Endothelial cell (in vitro differentiated cells): ENCODE measurements around the gene KRTAP10-7. TPM values are rescaled to one million over a fixed set of nuclear protein-coding genes. Genes with fewer than 3 reads are reported as not detected.
A peak's percentile ranks its signal among the peaks of the same experiment; 100 is the strongest.
"Not testable (repeated sequence)": the region's sequence is repeated elsewhere in the genome, so short reads cannot be mapped to it uniquely, and the experiment has no call there.

ENCODE experiments used
- DNase-seq: peaks from one replicate; pipeline ENCODE4 v3.0.0; 2021; ENCODE audit warnings: low spot score
- H3K27ac Mint-ChIP-seq: one replicate; pipeline ENCODE4 v1.8.0; 2021; ENCODE audit warnings: mixed read lengths, inconsistent platforms; ENCODE audit not compliant: unreplicated experiment
- H3K27me3 Mint-ChIP-seq: one replicate; pipeline ENCODE4 v1.8.0; 2021; ENCODE audit warnings: mild to moderate bottlenecking, moderate library complexity, mixed read lengths, inconsistent platforms; ENCODE audit not compliant: unreplicated experiment
- H3K36me3 Mint-ChIP-seq: one replicate; pipeline ENCODE4 v1.8.0; 2021; ENCODE audit warnings: mild to moderate bottlenecking, low read depth, mixed read lengths, inconsistent platforms; ENCODE audit not compliant: unreplicated experiment
- H3K4me1 Mint-ChIP-seq: one replicate; pipeline ENCODE4 v1.8.0; 2021; ENCODE audit warnings: mild to moderate bottlenecking, mixed read lengths, inconsistent platforms; ENCODE audit not compliant: unreplicated experiment
- H3K4me3 Mint-ChIP-seq: one replicate; pipeline ENCODE4 v1.8.0; 2021; ENCODE audit warnings: mild to moderate bottlenecking, mixed read lengths, inconsistent platforms; ENCODE audit not compliant: unreplicated experiment
- H3K9me3 Mint-ChIP-seq: one replicate; pipeline ENCODE4 v1.8.0; 2021; ENCODE audit warnings: mixed read lengths, inconsistent platforms; ENCODE audit not compliant: unreplicated experiment
- total RNA-seq: library from RNA; stranded (reverse); fragmentation: NEBNext Ultra II Directional; extraction: Animal tissue kit (Norgen Biotek cat#: 25700); gene quantifications from one replicate; pipeline ENCODE4 v1.2.1, GENCODE V29; 2021; ENCODE audit not compliant: unreplicated experiment
- TF ChIP-seq, protein P1 (sequence below): fragments of 200-600 bp; sonication (generic); IDR thresholded peaks from one replicate; pipeline ENCODE4 v1.5.0; 2021; ENCODE audit warnings: antibody characterized with exemption; ENCODE audit not compliant: unreplicated experiment

KRTAP10-7 gene
- total RNA-seq, 1 donor from 2014 or later = not detected

DNA sequence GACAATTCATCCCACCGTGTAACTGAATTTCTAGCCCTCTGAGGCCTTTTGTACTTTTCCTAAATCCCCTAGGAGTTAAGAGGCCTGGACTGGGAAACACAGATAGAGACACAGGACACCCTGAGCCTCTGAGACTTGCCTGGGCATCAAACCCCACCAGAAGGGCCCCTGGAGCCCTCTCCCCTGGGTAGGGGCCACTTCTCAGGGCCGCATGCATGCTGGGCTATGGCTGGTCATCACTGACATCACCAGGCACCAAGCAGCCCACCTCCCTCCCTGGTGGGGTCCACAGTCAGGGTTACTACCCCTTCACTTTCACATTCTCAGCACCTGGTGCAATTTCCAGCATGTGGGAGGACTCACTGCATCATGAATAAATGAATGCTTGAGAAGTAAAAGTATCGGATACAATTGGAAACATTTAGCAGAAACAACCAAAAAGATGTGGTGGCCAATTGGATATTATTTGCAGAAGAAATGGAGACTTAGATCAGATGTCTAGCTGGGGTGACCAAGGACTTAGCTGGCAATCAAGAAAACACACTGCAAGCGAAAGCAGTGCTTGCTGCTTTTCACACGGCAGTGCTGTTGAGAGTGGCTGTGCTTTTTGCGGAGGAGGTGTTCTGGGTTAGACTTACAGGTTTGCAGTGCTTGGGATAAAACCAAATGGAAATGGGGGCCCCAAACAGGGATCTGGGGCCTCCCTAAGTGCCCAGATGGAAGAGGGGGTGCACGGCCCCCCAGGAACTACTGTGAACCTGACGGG, 950 bp upstream of the KRTAP10-7 start:
- H3K27me3 Mint-ChIP-seq = peaks cover 7% of the 10 kb centered on the region
- H3K36me3 Mint-ChIP-seq = no peaks in the 10 kb centered on the region
- TF ChIP-seq, protein P1, sequence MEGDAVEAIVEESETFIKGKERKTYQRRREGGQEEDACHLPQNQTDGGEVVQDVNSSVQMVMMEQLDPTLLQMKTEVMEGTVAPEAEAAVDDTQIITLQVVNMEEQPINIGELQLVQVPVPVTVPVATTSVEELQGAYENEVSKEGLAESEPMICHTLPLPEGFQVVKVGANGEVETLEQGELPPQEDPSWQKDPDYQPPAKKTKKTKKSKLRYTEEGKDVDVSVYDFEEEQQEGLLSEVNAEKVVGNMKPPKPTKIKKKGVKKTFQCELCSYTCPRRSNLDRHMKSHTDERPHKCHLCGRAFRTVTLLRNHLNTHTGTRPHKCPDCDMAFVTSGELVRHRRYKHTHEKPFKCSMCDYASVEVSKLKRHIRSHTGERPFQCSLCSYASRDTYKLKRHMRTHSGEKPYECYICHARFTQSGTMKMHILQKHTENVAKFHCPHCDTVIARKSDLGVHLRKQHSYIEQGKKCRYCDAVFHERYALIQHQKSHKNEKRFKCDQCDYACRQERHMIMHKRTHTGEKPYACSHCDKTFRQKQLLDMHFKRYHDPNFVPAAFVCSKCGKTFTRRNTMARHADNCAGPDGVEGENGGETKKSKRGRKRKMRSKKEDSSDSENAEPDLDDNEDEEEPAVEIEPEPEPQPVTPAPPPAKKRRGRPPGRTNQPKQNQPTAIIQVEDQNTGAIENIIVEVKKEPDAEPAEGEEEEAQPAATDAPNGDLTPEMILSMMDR = no peak
- H3K9me3 Mint-ChIP-seq = no peaks in the 10 kb centered on the region
- H3K4me1 Mint-ChIP-seq = peaks cover 3% of the 10 kb centered on the region
- no peak overlapping the region for H3K4me3 Mint-ChIP-seq
- DNase-seq = no peak
- peak overlapping the region; percentile 57 for H3K27ac Mint-ChIP-seq

DNA sequence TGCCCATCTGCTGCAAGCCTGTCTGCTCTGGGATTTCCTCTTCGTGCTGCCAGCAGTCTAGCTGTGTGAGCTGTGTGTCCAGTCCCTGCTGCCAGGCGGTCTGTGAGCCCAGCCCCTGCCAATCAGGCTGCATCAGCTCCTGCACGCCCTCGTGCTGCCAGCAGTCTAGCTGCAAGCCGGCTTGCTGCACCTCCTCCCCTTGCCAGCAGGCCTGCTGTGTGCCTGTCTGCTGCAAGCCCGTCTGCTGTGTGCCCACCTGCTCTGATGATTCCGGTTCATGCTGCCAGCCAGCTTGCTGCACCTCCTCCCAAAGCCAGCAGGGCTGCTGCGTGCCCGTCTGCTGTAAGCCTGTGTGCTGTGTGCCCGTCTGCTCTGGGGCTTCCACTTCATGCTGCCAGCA, 694 bp downstream of the KRTAP10-7 start:
- H3K4me3 Mint-ChIP-seq, H3K4me1 Mint-ChIP-seq, H3K27ac Mint-ChIP-seq, H3K36me3 Mint-ChIP-seq, H3K27me3 Mint-ChIP-seq, H3K9me3 Mint-ChIP-seq, DNase-seq: not testable (repeated sequence)

DNA sequence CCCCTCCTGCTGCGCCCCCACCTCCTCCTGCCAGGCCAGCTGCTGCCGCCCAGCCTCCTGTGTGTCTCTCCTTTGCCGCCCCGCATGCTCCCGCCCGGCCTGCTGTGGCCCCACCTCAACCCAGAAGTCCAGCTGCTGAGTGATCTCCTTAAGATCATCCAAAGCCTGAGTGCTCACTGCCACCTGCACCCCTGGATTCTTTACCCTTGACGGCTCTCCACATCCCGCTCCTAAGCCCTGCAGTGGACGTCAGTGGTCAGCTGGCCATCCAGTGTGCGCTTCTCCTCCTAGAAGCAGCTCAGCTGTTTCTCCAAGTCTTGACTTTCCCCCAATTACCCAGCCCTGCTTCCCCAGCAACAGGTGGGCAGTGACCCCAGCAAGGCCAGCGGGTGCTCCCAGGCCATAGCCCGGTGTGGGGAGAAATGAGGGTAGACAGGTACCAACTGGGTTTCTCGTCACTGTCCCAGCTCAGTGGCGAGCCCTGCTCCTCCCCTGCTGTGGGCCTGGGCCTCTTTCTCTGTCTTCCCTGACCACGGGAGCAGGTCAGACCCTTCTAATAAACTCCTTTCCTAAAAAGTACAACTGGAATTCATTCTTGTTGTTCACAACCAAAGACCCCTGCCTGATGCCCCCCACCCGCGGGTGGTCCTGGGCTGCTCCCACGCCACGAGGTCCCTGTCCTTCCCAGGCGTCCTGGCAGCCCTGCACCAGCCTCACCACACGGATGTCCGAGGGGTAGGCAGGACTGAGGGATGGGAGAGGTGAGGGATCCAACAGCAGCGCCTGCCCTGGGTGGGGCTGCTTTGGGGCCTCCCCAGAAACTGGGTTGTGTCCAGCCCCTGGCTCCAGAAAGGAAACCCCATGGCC, 1.4 kb downstream of the KRTAP10-7 start:
- no peaks in the 10 kb centered on the region for H3K36me3 Mint-ChIP-seq
- TF ChIP-seq, protein P1 = no peak
- H3K27me3 Mint-ChIP-seq = peaks cover 9% of the 10 kb centered on the region
- no peak overlapping the region for H3K27ac Mint-ChIP-seq
- no peak overlapping the region for H3K4me3 Mint-ChIP-seq
- H3K4me1 Mint-ChIP-seq = peaks cover 3% of the 10 kb centered on the region
- no peaks in the 10 kb centered on the region for H3K9me3 Mint-ChIP-seq
- DNase-seq = no peak

DNA sequence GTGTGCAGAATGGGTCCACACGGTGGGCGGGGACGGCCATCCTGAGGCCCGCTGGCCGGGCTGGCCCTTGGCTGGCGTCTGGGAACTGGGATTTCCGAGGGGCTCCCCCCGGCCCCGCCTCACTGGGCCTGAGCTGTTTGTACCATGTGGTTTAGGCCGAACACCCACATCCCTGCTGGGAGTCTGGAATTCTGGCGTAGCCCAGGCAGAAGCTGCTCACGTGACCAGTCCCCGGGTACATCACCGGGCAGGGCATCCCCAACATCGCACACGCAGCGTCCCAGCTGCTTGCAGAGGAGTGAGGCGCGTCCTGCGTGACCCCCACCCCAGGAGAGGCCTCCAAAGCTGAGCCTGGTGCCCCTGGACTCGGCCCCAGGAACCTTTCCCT, 2.1 kb downstream of the KRTAP10-7 start:
- TF ChIP-seq, protein P1 = no peak
- no peak overlapping the region for H3K27ac Mint-ChIP-seq
- H3K27me3 Mint-ChIP-seq = peaks cover 9% of the 10 kb centered on the region
- DNase-seq = no peak
- H3K4me3 Mint-ChIP-seq = no peak overlapping the region
- no peaks in the 10 kb centered on the region for H3K36me3 Mint-ChIP-seq
- no peaks in the 10 kb centered on the region for H3K9me3 Mint-ChIP-seq
- H3K4me1 Mint-ChIP-seq = peaks cover 3% of the 10 kb centered on the region

DNA sequence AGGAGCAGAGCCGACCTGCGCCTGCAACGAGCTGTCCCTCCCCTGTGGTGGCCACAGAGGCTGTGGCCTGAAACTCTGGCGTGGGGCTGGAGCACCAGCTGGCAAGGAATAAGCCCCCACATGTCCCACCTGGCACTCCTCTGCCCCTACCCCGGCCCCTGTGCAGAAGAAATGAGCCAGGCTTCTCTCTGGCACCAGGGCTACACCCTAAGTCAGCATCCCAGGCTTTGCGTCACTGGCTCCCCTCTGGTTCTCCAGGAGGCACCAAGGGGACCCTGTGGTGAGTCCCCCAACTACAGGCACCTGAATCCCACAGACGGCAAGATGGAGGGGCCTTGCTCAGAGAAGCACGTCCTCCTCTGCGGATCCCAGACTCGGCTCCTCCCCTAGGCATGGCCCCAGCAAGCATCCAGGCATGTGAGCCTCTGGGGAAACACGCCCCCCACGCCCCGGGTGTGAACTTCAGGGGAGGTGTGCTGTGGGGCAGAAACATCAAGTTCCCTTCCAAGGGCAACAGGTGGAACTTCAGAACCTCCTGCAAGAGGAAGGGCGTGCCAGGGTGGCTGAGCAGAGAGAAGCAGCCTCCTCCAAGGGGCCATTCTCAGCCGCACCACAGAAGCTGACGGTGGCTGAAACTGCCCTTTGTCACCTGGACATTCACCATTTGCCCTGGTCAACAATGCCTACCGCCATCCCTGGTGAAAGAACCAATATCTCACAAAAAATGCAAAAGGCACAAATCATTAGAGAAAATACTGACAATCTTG, 2.9 kb downstream of the KRTAP10-7 start:
- Mint-ChIP-seq H3K27ac (no peak overlapping the region), H3K4me3 (no peak overlapping the region), H3K9me3 (no peaks in the 10 kb centered on the region), H3K4me1 (no peaks in the 10 kb centered on the region), H3K27me3 (peaks cover 9% of the 10 kb centered on the region), H3K36me3 (no peaks in the 10 kb centered on the region)
- TF ChIP-seq, protein P1 = no peak
- DNase-seq = no peak
